Measurements from ENCODE around the gene WDR36. TPM values are rescaled to one million over a fixed set of nuclear protein-coding genes. Genes with fewer than 3 reads are reported as not detected.

The WDR36 gene
- total RNA-seq, 2 donors from 2014 or later = 11.9 to 16.1 TPM

DNA sequence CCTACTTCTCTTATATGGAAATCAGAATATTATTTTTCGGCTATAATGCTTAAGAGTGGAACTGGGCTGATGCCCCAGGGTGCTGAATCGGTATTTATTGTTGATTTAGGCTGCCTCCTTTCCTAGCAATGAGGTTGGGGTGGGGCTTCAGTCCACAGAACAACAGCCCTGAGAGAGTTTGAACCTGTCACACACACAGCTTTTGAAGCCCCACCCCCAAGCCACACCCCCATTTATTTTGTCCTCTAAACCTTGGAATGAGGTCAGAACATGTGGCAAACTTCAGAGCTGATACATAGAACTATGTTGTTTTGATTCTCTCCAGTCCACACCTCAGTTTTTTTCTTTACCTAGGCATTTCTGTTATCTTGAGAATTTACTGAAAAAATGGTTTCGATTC lies 80.4 kb downstream of the WDR36 start:
- 38 to 44% methylated on average over 3 of the region's 3 CpGs for WGBS, 2 donors
- intact Hi-C loops (cut with DNase I) = no loop called here

GRCh38 chr5:111173476-111173875 lies 81.3 kb downstream of the WDR36 start:
- no peaks in the 10 kb centered on the region for H3K27me3 ChIP-seq
- H3K27ac ChIP-seq = no peak overlapping the region
- no peak overlapping the region for H3K4me3 ChIP-seq
- DNase-seq = no peak
- no peak for ATAC-seq
- no peaks in the 10 kb centered on the region for H3K36me3 ChIP-seq (replicated peaks in 1 of 2; ENCODE audit: insufficient read depth in 1 of 2, low read depth in 2 of 2)
- WGBS, 2 donors = 65 to 71% methylated on average over 2 of the region's 2 CpGs
- TF ChIP-seq POLR2A (IDR thresholded peaks at IDR 0.05) (no peak), CTCF (IDR thresholded peaks at IDR 0.05) (no peak)
- H3K4me1 ChIP-seq = no peaks in the 10 kb centered on the region
- H3K9me3 ChIP-seq = no peaks in the 10 kb centered on the region
- intact Hi-C loops (cut with DNase I) = no loop called here

More for the DNA sequence above, 80.4 kb downstream of the WDR36 start:
- DNase-seq (peak; percentile 6 to 50 (median 12)), ATAC-seq (no peak)
- Histone ChIP-seq H3K27me3 (no peaks in the 10 kb centered on the region), H3K36me3 (replicated peaks in 1 of 2; ENCODE audit: insufficient read depth in 1 of 2, low read depth in 2 of 2) (no peaks in the 10 kb centered on the region), H3K9me3 (no peaks in the 10 kb centered on the region), H3K4me1 (no peaks in the 10 kb centered on the region), H3K4me3 (no peak overlapping the region), H3K27ac (no peak overlapping the region)
- TF ChIP-seq POLR2A (IDR thresholded peaks at IDR 0.05) (no peak), CTCF (IDR thresholded peaks at IDR 0.05) (no peak)

Other genes starting within 250 kb of the WDR36 start
- gene TSLP, start 20.6 kb upstream of the WDR36 start, total RNA-seq = under 1 TPM in 1 of 2 donors, not detected in 1; 0.26 TPM
- gene CAMK4, start 132.0 kb downstream of the WDR36 start, total RNA-seq = under 1 TPM in 1 of 2 donors, not detected in 1; 0.78 TPM

All from body of pancreas (tissue), 4 donors.